ENCODE results near the gene CAMTA1.
A peak's percentile ranks its signal among the peaks of the same experiment; 100 is the strongest.

The CAMTA1 gene

GRCh38 chr1:6776895-6777294 lies 8.4 kb upstream of the CAMTA1 start:
- no peak for DNase-seq (ENCODE audit: low spot score)

DNA sequence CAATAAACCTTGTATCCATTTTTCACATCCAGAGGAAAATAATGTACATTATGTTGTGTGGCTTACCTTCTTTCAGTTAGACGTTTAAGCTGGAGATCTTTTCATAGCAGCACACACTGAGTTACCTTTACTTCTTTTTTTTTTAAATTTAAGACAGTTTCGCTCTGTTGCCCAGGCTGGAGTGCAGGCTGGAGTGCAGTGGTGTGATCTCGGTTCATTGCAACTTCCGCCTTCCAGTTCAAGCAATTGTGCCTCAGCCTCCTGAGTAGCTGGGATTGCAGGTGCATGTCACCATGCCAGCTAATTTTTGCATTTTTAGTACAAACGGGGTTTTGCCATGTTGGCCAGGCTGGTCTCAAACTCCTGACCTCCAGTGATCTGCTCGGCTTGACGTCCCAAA lies 7.4 kb upstream of the CAMTA1 start:
- no peak for DNase-seq (ENCODE audit: low spot score)

DNA sequence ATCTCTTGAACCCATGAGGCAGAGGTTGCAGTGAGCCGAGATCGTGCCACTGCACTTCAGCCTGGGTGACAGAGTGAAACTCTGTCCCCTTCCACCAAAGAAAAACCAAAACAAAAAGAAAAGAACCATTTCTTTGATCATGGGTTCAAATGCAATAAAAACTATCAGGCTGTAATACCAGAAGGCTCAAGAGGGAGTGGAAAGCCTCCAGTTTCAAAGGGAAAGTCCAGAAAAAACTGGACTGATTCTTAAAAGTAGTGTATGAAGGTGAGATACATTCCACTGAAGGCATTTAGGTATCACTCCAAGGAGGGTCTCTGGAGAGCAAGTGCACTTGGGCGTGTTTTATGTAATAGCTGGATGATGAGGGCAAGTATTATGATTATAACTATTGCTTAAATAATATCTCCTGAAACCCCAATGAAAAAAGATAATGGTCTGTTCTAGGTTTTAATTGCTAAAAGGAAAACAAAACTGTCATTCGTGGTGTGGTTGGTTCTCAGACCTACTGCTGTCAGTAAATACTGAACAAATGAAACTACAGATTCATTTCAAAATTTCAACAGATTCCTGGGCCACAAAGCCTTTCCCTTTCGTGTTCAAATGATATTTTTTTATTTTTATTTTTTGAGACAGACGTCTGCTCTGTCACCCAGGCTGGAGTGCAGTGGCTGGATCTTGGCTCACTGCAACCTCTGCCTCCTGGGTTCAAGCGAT lies 6.0 kb upstream of the CAMTA1 start:
- DNase-seq (ENCODE audit: low spot score): no peak

- DNase-seq (ENCODE audit: low spot score): no peak
Measured at GRCh38 chr1:6782151-6782550, 3.1 kb upstream of the CAMTA1 start.

DNA sequence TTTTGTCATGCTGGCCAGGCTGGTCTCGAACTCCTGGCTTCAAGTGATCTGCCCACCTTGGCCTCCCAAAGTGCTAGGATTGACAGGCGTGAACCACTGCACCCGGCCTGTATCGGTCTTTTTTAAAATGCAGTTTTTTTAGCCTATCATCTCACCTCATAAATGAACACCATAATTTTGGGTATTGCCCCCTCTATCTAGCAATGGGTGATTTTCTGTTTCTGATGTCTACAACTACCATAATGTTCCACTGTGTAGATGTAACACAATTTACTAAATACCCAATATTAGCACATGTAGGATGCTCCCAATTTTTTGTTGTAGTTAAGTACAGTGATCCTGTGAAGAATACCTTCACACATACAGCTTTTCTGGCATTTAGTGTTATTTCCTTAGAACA lies 2.0 kb upstream of the CAMTA1 start:
- no peak for DNase-seq (ENCODE audit: low spot score)

DNA sequence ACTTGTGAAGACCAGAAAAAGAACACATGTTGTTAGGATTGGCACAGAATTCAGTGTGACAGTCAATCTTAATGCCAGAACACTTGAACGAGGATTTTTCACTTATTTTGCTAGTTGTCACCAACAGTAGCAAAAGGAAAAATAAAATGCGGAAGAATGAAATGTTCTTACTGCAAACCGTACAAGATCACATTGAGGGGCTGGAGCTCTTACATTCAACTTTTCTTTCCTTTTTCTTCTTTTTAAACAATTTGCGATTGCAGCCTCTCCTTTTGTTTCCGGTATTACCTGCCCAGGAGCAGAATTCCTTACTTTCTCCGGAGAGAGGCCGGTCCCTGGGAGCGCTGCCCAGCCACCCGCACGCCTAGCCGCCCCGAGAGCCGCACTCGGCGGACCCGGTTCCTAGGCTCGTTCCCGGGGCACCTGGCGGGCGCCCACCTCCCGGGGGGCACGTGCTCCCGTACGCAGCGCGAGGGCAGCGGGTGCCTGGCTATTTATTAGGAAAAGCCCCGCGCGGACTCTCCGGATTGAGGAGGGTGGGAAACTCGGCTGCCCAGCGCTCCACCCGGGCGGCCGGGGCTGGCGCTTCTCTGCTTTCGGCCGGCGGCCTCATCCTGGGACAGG lies 1.2 kb upstream of the CAMTA1 start:
- DNase-seq (ENCODE audit: low spot score): no peak

DNA sequence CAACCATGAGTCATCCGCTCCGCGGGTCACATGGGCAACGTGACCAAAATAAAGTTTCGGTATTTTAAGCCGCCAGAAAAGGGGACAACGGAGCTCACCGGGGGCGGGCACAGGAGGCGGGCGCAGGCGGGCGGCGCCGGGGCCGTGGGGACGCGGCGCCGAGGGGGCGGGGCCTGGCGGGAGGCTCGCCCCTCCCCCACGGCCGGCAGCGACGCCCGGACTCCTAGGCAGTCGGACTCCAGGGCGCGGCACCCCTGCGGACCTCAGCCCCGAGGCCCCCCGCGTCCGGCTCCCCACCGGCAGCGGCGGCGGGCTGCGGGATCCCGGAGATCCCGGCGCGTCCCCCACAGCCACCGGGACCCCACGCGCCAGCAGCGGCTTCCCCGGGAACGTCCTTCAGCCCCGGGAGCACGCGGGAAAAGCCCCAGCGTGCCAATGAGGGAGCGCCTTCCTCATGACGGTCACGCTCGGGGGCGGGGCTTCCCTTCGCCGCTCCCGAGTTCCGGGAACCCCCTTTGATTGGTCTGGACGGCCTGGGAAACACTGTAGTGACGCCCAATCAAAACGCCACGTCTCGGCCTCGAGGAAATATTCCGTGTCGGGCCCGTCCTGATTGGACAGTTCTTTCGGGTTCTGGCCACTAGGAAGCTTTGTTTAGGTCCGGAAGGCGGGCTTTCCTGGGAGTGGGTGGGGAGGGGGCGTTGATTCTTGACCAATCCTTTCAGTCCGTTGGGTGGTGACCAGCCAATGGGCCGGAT lies 515 bp upstream of the CAMTA1 start:
- peak; percentile 100 for DNase-seq (ENCODE audit: low spot score)

- peak; percentile 27 for DNase-seq (ENCODE audit: low spot score)
Measured at GRCh38 chr1:6785728-6786505, 663 bp downstream of the CAMTA1 start.

DNA sequence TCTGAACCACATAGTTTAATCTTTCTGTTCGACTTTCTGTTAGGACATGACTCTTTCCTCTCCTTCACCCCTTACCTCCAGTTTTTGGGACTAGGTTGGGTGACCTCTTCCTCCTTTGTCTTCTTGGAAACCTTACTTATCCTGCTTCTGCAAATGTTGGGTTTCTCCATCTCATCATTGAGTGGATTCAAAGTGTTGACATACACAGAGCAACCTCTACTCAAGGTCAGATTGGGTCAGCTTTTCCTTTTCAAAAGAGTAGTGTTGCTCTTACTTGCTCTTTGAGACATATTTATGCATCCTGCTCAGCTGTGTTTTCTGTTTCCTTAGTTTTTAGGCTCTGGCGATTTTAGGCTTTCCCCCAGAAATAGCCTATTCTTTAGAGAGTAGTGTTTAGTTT lies 3.7 kb downstream of the CAMTA1 start:
- no peak for DNase-seq (ENCODE audit: low spot score)

DNA sequence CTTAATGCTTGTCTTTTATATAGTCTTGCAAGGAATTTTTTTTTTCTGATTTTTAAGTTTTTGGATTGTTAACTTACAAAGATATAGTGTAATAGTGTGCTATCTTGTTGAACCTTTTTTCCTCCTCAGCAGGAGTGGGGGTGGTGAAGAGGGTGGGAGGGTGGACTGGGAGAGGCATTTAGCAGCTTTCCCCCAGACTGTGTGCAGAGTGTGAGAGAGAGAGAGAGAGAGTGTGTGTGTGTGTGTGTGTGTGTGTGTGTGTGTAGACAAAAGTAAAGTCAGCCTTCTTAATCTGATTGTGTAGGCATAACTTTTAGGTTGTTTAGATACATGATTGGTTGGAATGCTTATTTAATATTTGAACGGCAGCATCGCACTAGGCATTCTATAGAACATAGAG lies 4.9 kb downstream of the CAMTA1 start:
- no peak for DNase-seq (ENCODE audit: low spot score)

- peak; percentile 9 for DNase-seq (ENCODE audit: low spot score)
Measured at GRCh38 chr1:6794164-6794563, 8.9 kb downstream of the CAMTA1 start.

DNA sequence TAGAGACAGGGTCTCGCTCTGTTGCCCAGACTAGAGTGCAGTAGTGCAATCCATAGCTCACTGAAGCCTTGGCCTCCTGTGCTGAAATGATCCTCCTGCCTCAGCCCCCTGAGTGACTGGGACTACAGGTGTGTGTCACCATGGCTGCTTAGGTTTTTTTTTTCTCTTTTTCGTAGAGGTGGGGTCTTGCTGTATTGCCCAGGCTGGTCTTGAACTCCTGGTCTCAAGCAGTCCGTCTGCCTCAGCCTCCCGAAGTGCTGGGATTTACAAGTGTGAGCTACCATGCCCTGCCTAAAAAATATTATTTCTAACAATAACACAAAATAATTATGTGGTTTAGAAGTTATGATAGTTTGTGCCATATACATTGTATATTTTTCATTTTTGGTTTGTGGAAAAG lies 9.9 kb downstream of the CAMTA1 start:
- DNase-seq (ENCODE audit: low spot score): no peak

GRCh38 chr1:6795661-6796060 lies 10.4 kb downstream of the CAMTA1 start:
- no peak for DNase-seq (ENCODE audit: low spot score)

DNA sequence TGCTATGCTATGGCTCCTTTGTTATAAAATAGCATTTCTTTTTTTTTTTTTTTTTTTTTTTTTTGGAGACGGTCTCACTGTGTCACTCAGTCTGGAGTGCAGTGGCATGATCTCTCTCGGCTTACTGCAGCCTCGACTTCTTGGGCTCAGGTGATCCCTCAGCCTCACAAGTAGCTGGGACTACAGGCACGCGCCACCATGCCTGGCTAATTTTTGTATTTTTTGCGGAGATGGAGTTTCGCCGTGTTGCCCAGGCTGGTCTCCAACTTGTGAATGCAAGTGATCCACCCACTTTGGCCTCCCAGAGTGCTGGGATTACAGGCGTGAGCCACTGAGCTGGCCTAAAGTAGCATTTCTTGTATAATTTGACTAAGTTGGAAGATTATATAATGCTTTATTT lies 10.8 kb downstream of the CAMTA1 start:
- no peak for DNase-seq (ENCODE audit: low spot score)

- no peak for DNase-seq (ENCODE audit: low spot score)
Measured at GRCh38 chr1:6799499-6799898, 14.2 kb downstream of the CAMTA1 start.

- no peak for DNase-seq (ENCODE audit: low spot score)
Measured at GRCh38 chr1:6800745-6801144, 15.5 kb downstream of the CAMTA1 start.

DNA sequence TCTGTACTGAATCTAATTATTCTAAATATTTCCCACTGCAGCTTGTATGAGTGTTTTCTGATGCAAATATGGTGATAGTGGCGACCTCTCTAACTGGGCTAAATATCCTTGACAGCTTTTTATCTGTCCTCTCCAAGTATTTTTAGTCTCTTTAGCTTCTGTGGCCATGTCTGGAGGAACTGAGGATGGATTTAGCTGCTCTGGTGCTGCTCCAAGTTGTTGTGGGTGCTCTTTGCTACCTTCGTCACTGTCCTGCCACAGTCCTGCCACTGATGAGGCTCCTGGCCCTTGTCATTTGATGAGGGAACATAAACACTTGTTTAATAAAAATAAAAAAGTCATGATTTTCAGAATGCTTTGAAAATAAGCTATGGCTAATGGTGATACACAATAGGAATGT lies 15.9 kb downstream of the CAMTA1 start:
- DNase-seq (ENCODE audit: low spot score): no peak

DNA sequence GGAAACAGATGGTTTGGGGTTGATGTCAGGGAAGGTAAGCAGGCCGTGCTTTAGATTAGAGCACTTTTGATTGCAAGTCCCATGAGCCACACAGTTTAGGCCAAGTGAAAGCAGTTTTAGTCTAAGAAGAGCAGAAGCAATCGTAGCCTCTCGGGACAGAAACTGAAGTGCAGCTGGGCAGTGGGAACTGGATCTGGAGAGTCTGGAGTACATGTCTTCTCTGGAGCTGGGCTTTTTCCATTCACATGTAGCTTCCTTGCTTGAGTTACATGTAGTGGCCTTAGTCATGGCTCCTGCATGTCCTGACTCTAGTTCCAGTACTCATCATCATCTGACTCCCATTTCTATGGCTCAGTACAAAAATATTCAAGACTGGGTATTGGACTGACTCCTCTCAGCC lies 16.7 kb downstream of the CAMTA1 start:
- no peak for DNase-seq (ENCODE audit: low spot score)

- DNase-seq (ENCODE audit: low spot score): no peak
Measured at GRCh38 chr1:6802454-6802853, 17.2 kb downstream of the CAMTA1 start.

- DNase-seq (ENCODE audit: low spot score): no peak
Measured at GRCh38 chr1:6802893-6803292, 17.6 kb downstream of the CAMTA1 start.

- no peak for DNase-seq (ENCODE audit: low spot score)
Measured at GRCh38 chr1:6803357-6803756, 18.1 kb downstream of the CAMTA1 start.

- no peak for DNase-seq (ENCODE audit: low spot score)
Measured at GRCh38 chr1:6805004-6805416, 19.8 kb downstream of the CAMTA1 start.

GRCh38 chr1:6807782-6808181 lies 22.5 kb downstream of the CAMTA1 start:
- DNase-seq (ENCODE audit: low spot score): no peak

All from CD4-positive, alpha-beta T cell treated with Interleukin-6 at 100 ng/mL for 8 hours (primary cell).